ENCODE measurements around the gene ESR1.

GRCh38 chr6:152121910-152122309, 314.4 kb downstream of the ESR1 start:
- no peak for TF ChIP-seq POLR2A (IDR thresholded peaks at IDR 0.05)
- no peak for TF ChIP-seq CTCF (IDR thresholded peaks at IDR 0.05)
